ENCODE results near the gene FRMD4A.

Gene FRMD4A

DNA sequence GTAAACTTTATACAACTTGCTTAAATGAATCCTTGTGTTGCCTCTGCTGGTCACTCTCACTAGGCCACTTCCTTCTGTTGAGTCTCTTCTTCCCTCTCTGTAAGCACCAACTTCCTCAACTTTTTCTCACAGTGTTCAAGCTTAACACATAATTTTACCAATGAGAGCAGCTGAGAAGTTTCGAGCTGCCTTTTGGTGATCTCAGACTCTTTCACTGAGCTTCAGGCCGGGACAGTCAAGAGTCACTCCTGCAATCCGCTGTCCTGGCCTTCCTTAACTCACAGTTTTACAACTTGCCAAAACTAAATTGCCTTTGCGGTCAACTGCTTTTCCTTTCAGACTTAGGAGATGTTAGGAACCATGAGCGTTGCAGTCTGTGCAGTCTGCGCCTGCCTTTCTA is 696.5 kb downstream of the FRMD4A start:
- peak in 1 of 56 donors; percentile 7 for DNase-seq

DNA sequence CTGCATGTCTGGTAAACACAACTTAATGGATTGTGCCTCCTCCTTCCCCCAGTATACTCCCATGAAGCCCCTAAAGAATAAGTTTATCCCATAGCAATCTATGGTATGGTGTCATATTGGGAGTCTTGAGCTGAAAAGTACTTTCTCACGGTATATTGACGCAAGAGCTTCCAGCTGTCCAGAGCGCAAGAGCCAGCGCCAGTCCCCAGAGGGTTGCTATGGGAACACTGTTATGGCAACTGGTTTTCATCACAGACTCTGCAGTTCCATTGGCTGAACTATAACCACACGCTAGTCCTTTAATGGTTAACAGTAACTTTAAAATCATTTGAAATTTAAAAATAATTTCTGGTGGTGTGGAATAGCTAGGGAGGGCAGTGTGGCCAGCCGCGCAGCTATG is 697.0 kb downstream of the FRMD4A start:
- DNase-seq = peak in 1 of 56 donors; percentile 21

DNA sequence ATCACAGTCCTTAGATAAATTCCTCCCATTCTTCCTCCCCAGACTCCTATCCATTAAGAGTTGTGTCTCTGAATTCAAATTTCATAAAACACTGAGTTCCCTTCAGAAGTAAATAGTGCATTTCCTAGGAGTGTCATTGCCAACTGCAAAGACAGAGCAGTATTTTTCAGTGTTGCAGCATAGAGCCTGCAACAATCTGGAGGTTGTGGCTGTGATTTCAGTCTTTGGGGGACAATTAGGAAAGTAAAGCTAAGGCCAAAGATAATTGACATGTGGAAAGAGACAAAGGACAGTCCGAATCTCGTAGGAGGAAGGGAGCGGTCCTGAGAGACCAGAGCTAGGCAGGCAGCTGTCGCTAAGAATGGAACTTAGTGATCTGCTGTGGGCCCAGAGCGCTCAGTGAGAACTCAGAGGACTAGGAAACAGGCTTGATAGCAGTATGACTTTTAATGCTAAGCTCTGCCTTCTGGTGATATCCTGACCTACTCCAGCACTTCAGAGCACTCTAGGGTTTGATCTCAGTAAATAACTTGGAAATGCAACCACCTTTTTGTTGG is 697.8 kb downstream of the FRMD4A start:
- no peak for DNase-seq

GRCh38 chr10:13632440-13632839 is 698.3 kb downstream of the FRMD4A start:
- DNase-seq = no peak

GRCh38 chr10:13631594-13631993 is 699.1 kb downstream of the FRMD4A start:
- peak in 2 of 56 donors; percentile 17 to 32 for DNase-seq

- no peak for DNase-seq
These were observed 700.5 kb downstream of the FRMD4A start for GRCh38 chr10:13630231-13630630.

DNA sequence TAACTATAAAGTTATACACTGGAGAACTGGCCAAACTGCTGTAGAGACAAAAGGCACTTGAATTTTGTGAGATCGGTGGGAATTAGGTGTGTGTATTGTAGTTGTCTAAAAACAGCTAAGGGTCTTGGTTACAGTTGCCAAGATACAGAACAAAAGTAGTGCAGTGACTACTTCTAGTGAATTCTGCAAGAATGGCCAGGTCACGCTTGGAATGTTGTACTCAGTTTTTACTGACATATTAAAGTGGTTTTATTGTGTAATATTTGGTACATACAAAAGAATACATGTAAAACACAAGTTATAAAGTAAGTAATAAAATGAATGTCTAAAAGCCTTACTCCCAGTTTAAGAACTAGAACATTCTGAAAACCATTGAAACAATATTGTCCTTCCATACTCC is 701.6 kb downstream of the FRMD4A start:
- no peak for DNase-seq

- DNase-seq = no peak
These were observed 702.1 kb downstream of the FRMD4A start for GRCh38 chr10:13628661-13629060.

- DNase-seq = no peak
These were observed 703.0 kb downstream of the FRMD4A start for GRCh38 chr10:13627459-13628310.

- DNase-seq = no peak
These were observed 706.1 kb downstream of the FRMD4A start for GRCh38 chr10:13624630-13625029.

- no peak for DNase-seq
These were observed 708.8 kb downstream of the FRMD4A start for GRCh38 chr10:13621931-13622330.

- no peak for DNase-seq
These were observed 713.6 kb downstream of the FRMD4A start for GRCh38 chr10:13617116-13617515.

- DNase-seq = no peak
These were observed 714.9 kb downstream of the FRMD4A start for GRCh38 chr10:13615650-13616300.

DNA sequence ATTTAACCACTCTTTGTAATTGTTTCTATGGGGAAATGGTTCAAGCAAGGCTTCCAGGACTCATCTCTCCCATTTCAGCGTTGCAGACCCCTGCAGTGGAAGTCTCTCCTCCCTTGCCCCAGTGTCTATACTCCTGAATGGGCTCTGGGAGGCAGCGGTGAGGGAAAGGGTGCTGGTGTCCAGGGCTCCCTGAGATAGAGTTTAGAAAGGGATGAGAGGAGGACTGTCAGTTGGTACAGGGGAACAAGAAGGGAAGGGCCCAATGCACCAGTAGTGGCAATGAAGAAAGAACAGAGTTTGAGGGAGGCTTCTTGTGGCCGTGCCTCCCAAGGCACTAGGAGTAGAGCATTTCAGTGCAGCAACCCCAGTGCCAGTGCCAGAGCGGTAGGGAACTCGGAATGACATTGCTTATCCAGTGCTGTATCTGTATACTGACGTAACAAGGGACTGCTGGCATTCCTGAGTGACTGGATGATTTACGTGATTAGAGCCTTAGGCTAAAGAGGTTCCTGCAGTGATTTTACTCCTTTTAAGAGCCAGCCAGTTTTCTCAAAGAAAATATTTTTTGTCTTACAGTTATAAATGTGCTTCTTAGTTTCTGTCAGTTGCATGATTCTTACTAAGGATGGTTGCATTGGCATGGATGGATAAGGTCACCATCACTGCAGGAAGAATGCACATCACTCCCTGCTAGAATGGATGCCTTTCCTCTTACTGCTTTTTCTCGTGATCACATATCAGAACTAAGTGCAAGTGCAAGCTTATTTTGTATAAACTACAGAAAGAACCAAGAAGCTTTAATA is 716.0 kb downstream of the FRMD4A start:
- DNase-seq = no peak

DNA sequence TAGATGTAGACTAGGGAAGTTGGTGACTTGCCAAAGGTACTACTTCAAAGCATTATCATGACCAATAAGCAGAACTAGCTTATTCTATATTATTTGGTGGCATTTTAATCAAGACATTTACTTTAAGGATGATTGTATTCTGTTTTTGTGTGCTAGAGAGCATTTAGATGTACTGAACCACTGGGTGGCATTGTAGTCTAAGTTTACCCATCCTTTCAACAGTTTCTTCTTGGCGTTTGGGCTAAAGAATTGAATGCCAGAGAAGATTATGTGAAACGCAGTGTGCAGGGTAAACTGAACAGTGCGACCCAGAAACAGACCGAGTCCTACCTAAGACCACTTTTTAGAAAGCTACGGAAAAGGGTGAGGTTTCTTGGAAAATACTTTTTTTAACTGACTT is 717.2 kb downstream of the FRMD4A start:
- peak in 1 of 56 donors; percentile 1 for DNase-seq

DNA sequence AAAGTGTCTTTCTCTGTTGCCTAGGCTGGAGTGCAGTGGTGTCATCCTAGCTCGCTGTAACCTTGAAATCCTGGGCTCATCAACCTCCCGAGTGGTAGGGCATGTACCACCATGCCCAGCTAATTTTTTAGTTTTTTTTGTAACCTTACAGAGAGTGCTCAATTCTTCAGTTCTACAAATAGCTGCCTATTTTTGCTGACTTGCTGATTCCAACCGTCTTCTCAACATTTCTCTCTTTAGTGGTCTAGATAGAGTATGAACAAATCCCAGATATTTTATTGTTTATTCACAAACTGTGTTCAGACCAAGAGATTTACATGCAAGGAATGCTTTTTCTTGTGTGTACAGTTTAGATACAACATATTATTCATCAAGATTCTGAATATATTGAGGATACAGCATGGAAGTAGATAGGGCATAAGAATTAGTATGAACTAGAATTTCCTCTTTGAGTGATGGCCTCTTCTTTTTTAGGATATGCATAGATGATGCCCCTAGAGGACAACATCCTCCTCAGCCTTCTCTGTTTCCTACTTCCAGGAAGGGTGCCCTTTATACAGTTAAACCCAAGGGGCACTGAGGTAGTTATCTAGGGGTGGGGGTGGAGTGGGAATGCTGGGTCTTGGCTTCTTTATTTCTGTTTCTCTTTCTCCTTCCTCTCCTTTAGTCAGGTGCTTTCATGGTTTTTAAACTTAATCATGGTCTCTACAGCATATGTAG is 717.9 kb downstream of the FRMD4A start:
- no peak for DNase-seq

- peak in 6 of 56 donors; percentile 2 to 25 (median 7) for DNase-seq
These were observed 722.4 kb downstream of the FRMD4A start for GRCh38 chr10:13608246-13608853.

DNA sequence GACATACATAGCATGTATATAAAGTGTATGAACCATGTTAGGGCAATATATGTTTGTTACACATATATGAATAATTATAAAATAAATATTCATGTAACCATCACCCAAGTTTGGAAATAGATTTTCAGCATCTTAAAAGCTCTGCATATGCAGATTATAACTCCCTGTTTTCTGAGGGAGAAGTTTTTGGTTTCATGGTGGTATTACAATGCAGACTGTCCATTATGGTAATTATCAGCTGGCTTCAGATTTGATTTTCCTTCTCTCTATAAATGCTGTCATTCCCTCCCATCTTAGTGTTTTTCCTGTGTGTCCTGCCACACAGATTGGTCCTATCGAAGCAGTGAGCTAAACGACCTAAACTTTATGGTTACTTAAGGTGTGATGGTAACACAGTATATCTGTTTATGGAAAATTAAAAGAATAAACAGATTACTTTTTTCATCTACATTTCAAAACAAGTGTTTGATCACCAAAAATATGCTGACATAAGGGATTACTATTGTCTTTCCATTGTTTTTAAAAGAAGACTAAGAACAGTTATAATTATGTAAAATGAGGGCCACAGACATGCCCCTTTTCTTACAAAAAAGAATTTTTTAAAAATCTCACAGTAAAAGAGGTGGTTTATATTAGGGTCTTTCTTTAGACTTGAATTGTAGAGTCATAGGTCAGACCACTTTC is 726.2 kb downstream of the FRMD4A start:
- no peak for DNase-seq

DNA sequence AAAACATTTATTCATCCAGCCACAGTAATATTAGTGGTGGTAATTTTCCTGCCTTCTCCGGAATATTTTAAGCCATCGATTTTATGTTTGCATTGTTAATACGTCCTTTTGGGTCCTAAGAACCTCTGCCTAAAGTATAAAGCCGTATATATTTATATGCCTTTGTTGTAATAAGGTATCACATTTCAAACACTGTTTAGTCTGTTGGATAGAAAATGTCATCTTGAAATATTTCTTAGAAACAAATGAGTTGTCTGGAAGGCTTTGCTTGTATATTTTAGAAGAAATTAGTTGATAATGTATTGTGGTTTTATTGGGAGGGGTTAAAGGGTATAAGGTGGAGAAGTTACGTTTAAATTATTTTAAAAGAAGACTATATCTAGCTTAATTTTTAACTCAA is 732.8 kb downstream of the FRMD4A start:
- no peak for DNase-seq

- no peak for DNase-seq
These were observed 736.1 kb downstream of the FRMD4A start for GRCh38 chr10:13594641-13595040.
